Hindlimb muscle (tissue), 1 donor: ENCODE measurements around the gene ARL6IP4. TPM values are rescaled to one million over a fixed set of nuclear protein-coding genes. Genes with fewer than 3 reads are reported as not detected.

Experiments used
- DNase-seq: peaks from one replicate; pipeline ENCODE4 v3.0.0-alpha.2; 2013
- polyA plus RNA-seq: library from polyadenylated mRNA; unstranded; fragments of 120-200 nt; gene quantifications from one replicate; pipeline ENCODE4 v1.2.1, GENCODE V29; 2013; ENCODE audit not compliant: insufficient read length

ARL6IP4 gene
- polyA plus RNA-seq, 1 donor = 160 TPM

GRCh38 chr12:122959566-122960192 is 20.8 kb upstream of the ARL6IP4 start:
- no peak for DNase-seq

- no peak for DNase-seq
These were observed 20.3 kb upstream of the ARL6IP4 start for GRCh38 chr12:122960193-122960569.

- no peak for DNase-seq
These were observed 18.8 kb upstream of the ARL6IP4 start for GRCh38 chr12:122961531-122962329.

- DNase-seq = no peak
These were observed 16.6 kb upstream of the ARL6IP4 start for GRCh38 chr12:122963941-122964265.

- DNase-seq = no peak
These were observed 15.8 kb upstream of the ARL6IP4 start for GRCh38 chr12:122964439-122965257.

DNA sequence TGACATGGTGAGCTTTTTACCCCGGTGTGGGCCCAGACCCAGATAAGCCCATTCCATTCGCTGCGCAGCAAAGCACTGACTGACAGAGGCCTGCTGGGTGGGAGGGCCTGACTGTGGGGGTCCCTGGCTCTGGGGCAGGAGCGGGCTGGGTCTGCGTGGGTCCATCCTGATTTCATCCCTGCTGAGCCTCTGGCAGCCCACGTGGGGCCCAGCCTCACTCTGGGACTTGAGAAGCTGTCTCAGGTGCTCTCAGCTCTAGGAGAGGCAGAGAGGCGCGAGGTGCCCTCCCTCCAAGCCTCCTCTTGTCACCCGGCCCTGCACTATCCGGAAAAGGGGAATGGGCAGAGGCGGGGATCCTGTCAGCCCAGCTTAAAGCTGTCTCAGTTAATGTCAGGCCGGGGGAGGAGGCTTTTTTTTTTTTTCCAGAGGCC is 15.1 kb upstream of the ARL6IP4 start:
- no peak for DNase-seq

- DNase-seq = peak; percentile 79
These were observed 14.4 kb upstream of the ARL6IP4 start, which contains the start of gene ABCB9 for GRCh38 chr12:122965851-122966742. TSS of gene ABCB9 (minus strand) at chr12:122966463. CDS start at chr12:122960235, 6,228 bp downstream.

DNA sequence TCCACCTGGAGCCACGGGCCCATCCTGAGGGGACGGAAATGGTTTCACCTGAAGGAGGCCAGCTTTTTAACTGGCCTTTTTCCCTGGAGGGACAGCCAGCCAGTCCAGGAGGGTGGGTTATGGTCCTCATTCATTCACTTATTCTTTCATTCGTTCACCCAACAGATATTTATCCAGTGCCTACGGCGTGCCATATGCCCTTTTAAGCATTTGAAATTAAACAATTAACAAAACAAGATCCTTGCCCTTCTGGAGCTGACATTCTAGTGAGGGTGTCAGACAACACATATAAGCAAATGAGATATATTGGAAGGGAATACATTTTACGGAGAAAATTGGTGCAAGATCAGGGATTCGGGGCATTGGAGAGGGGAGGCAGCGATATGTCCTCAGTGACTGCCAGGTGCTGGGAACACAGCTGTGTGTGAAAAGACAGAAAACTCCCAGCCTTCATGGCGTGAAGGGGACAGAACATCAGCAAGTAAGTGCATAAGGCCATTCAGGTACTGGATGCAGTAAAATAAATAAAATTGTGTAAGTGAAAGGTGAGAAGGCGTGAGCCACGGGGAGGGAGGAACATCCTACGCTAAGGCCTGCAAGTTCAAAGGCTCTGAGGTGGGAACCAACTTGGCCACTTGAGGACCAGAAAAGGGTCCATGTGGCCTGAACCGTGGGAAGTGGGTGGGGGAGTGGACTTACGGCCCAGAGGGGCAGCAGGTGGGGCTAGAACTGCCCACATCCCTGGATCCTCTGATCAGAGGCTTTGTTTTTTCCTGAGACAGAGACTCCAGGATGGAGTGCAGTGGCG is 13.5 kb upstream of the ARL6IP4 start:
- DNase-seq = no peak

DNA sequence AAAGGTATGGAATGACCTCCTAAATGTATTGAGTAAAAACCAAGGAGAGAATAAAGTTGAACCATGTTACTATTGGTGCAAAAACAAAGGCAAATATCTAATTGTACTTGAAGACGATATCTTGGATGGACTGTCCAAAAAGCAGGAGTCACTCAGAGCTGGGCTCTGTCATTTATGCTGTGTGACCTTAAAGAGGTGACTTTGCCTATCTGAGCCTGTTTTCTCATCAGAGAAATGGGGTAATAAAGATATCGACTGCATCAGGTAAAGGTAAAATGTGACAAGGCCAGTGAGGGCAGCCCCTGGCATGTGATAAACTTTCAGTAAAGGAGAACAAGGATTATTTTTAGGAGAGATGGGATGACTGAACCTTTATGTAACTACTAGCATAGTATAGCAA is 12.4 kb upstream of the ARL6IP4 start:
- no peak for DNase-seq

- no peak for DNase-seq
These were observed 10.8 kb upstream of the ARL6IP4 start for GRCh38 chr12:122969676-122970075.

DNA sequence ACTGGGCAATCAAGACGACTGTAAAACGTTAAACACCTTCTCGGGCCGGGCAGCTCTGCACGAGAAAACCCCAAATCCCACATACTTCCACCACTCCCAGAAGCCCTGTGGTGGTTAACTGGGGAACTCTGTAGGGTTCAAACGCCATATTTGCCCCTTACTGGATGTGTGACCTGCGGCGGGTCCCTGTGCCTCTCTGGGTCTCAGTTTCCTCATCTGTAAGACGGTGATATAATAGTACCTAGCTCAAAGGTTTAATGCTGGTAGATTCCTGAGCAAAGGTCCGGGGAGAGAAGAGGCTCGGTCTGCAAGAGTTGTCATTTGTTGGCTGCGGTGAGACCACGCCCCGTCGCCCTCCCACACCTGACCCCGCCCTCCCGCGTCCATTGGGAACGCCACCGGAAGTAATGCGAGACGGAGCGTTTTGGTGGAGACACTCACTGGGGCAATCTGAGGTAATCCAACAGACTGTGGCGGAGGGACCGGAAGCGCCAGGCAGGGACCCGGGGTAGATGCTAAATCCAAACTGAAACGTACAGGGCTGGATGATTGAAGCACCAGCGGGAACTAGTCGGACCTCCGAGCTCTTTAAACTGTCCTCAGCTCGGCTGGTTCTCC is 6.1 kb upstream of the ARL6IP4 start:
- DNase-seq = peak; percentile 98

DNA sequence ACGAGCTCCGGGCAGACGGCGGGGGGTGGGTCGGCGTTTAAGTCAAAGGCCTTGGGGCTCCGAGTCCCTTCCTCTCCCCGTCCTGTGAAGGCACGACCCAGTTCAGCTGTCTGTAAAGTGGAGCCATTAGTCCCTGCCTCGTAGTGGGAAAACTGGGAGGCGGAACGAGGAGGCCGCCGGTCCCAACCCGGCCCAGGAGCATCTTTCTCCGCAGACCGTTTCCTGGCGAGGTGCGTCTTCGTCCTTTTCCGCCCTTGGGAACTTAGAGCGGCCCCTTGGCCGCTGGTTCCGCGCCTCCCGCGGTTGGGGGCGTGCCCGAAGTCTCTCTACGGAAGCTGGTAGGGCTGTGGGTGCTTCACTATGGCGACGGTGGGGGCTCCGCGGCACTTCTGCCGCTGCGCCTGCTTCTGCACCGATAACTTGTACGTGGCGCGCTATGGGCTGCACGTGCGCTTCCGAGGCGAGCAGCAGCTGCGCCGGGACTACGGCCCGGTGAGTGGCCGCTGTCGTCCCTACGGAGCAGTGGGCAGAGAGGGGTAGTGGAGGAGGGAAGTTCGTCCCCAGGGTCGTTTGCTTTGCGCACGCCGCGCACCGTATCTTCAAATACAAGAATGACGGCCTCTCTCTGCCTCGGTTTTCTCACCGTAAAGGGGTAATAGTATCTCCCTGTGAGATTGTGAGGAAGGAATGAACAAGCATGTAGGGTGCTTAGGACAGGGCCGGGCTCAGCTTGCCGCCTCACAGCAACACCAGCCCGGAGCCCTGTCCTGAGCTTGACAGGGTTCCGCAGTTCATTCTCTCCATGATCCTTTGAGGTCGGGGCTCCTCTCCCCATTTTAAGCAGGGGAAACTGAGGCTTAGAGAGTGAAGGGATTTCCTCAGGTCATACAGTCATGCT is 5.3 kb upstream of the ARL6IP4 start, which contains the start of gene OGFOD2:
Gene OGFOD2, plus strand, starts transcription at position 353 of the 898 bp plus-strand sequence. Its CDS starts 8 bp downstream, at position 361.
- DNase-seq = peak; percentile 90

DNA sequence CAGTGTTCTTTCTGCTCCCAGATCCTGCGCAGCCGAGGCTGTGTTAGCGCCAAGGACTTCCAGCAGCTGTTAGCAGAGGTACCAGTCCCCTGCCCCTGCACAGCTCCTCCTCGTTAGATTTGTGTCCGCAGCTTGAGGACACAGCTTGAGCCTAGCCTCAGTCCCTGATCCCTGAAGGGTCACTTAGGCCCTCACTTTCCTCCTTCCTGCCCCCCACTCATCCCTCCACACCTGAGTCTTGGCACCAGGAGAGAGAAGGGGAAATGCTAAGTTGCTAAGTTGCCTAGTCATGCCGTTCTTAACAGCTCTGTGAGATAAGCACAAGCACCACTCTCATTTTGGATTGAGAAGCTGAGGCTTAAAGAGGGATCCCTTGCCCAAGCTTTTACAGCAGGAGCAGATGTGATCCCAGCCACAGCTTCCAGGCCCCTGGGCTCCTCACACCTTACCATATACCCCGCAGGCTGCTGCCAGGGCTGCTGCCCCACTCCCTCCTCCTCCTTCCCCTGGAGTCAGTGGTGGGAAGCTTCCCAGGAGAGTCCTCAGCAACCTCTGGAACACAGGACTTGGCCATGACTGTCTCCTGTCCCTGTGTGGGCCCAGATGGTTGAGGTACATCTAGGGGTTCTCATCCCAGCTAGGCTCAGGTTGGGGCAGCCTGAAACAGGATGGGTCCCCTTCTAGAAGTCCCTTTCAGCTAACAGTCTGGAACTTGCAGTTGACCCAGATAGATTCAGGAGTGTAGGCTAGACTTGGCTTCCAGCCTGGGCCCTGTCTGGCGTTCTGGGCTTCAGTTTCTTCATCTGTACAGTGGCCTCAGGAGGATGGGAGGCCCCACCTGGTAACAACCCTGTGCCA is 4.5 kb upstream of the ARL6IP4 start:
- DNase-seq = no peak

DNA sequence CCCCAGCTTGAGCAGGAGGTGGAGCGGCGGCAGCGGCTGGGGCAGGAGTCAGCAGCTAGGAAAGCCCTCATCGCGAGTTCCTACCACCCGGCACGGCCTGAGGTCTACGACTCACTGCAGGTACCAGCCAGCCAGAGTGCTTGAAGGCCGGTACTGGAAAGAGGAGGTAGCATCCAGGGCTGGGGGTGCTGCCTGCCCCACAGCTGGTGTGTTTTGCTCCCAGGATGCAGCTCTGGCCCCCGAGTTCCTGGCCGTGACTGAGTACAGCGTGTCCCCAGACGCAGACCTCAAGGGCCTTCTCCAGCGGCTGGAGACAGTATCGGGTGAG is 3.9 kb upstream of the ARL6IP4 start:
- no peak for DNase-seq

GRCh38 chr12:122977153-122977552 is 3.3 kb upstream of the ARL6IP4 start:
- DNase-seq = no peak

GRCh38 chr12:122977655-122978392 is 2.7 kb upstream of the ARL6IP4 start:
- no peak for DNase-seq

DNA sequence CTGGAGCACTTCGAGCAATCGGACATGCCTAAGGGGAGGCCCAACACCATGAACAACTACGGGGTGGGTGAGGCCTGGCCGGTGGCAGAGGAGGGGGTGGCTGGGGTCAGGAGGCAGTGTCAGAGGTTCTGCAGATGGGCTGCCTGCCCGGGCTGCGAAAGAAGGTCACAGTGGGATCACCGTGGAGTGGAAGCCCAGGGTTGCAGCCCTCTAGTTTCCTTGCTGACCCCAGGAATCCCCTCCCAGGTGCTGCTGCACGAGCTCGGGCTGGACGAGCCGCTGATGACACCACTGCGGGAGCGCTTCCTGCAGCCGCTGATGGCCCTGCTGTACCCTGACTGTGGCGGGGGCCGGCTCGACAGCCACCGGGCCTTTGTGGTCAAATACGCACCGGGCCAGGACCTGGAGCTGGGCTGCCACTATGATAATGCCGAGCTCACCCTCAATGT is 1.9 kb upstream of the ARL6IP4 start:
- no peak for DNase-seq
